ENCODE measurements around the gene FGD5. TPM values are rescaled to one million over a fixed set of nuclear protein-coding genes. Genes with fewer than 3 reads are reported as not detected.

The FGD5 gene
- total and polyA plus RNA-seq, 9 of the 15 experiments (the other 6 are each of a cell fraction or from before 2014, with no cell fraction given) = 0.18 TPM; not detected in 8

DNA sequence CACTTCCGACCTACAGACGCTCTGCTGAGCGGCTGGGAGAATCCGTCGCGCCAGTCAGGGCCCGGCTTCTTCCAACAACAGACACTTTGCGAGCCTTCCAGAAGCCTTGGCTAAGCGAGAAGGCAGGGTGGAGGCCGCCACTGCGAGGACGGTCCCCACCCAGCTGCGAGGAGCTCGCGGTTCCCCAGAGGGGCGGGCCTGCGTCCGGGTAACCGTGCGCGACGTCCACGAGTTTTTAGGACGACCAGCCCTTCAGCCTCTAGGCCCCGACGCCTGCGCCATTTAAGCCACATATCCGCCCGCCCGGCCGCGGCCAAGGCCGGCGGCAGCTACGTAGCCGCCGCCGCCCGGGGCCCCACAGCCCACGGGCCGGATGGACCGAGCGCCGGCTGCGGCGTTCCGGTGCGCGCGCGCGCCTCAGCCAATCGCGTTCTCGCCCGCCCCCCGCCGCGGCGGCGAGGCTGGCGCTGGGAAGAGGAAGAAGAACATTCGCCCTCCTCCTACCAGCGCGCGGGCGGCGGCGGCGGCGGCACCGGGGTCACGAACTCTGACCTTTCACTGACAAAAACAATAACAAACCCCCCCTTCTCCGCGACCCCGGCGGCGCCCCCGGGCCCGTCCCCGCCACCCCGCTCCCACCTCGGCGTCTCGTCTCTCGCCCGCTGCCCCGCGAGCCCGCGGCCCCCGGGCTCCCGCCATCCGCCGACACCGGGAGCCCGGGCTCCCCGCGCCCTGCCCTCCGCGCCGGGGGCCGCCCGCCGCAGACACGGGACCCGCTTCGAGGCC, 128.5 kb downstream of the FGD5 start, which contains the start of gene NR2C2 (continued):
- 0 out of 4 replicates have a peak, but pooled peaks of 1 of the 2 experiments have one; percentile 22 for TF ChIP-seq RCOR1 (IDR thresholded peaks at IDR 0.05; ENCODE audit: borderline replicate concordance in 1 of 2, low read depth in 2 of 2, low read length in 2 of 2)
- no peak for TF ChIP-seq CBFA2T3 (IDR thresholded peaks at IDR 0.05)
- no peak for TF ChIP-seq RBM15 (IDR thresholded peaks at IDR 0.05; ENCODE audit: insufficient read depth, low read length)
- no peak for TF ChIP-seq SETDB1 (IDR thresholded peaks at IDR 0.05; ENCODE audit: low read length)
- TF ChIP-seq ZNF780A (CRISPR knock-in tag; IDR thresholded peaks at IDR 0.05) = 0 out of 2 replicates have a peak, but pooled peaks have one; percentile 50
- TF ChIP-seq, protein P1, sequence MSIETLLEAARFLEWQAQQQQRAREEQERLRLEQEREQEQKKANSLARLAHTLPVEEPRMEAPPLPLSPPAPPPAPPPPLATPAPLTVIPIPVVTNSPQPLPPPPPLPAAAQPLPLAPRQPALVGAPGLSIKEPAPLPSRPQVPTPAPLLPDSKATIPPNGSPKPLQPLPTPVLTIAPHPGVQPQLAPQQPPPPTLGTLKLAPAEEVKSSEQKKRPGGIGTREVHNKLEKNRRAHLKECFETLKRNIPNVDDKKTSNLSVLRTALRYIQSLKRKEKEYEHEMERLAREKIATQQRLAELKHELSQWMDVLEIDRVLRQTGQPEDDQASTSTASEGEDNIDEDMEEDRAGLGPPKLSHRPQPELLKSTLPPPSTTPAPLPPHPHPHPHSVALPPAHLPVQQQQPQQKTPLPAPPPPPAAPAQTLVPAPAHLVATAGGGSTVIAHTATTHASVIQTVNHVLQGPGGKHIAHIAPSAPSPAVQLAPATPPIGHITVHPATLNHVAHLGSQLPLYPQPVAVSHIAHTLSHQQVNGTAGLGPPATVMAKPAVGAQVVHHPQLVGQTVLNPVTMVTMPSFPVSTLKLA (conservative IDR thresholded peaks at IDR 0.05) = peak; percentile 7 to 65; a peak in 1 of 4 replicates
- TF ChIP-seq FOXJ2 (tag; IDR thresholded peaks at IDR 0.05) = no peak
- no peak for TF ChIP-seq DACH1 (IDR thresholded peaks at IDR 0.05; ENCODE audit: partially characterized antibody)
- TF ChIP-seq RNF2 (IDR thresholded peaks at IDR 0.05) = no peak
- peak; percentile 81 for TF ChIP-seq POLR2B (IDR thresholded peaks at IDR 0.05; ENCODE audit: low read depth, partially characterized antibody)
- TF ChIP-seq ARID2 (IDR thresholded peaks at IDR 0.05) = no peak
- TF ChIP-seq MYBL2 (IDR thresholded peaks at IDR 0.05; ENCODE audit: low read depth) = no peak
- TF ChIP-seq MYBL2 (CRISPR knock-in tag; IDR thresholded peaks at IDR 0.05; ENCODE audit: borderline replicate concordance) = no peak
- peak in 2 of 3 experiments; percentile 69 to 76 for TF ChIP-seq YY1 (IDR thresholded peaks at IDR 0.05; ENCODE audit: borderline replicate concordance in 1 of 3, control insufficient read depth in 1 of 3, extremely low read depth in 1 of 3, insufficient read depth in 3 of 3, insufficient read length in 1 of 3, insufficient replicate concordance in 2 of 3, low read depth in 1 of 3, low read length in 2 of 3)
- TF ChIP-seq, protein P2, sequence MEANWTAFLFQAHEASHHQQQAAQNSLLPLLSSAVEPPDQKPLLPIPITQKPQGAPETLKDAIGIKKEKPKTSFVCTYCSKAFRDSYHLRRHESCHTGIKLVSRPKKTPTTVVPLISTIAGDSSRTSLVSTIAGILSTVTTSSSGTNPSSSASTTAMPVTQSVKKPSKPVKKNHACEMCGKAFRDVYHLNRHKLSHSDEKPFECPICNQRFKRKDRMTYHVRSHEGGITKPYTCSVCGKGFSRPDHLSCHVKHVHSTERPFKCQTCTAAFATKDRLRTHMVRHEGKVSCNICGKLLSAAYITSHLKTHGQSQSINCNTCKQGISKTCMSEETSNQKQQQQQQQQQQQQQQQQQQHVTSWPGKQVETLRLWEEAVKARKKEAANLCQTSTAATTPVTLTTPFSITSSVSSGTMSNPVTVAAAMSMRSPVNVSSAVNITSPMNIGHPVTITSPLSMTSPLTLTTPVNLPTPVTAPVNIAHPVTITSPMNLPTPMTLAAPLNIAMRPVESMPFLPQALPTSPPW (CRISPR knock-in tag; IDR thresholded peaks at IDR 0.05) = no peak
- TF ChIP-seq C11orf30 (IDR thresholded peaks at IDR 0.05; ENCODE audit: low read depth) = no peak
- TF ChIP-seq SMARCC2 (IDR thresholded peaks at IDR 0.05; ENCODE audit: low read depth) = 0 out of 2 replicates have a peak, but pooled peaks have one; percentile 26
- peak; percentile 87 for TF ChIP-seq POLR2A (conservative IDR thresholded peaks at IDR 0.05)
- no peak for TF ChIP-seq MIER1 (IDR thresholded peaks at IDR 0.05; ENCODE audit: low read depth)
- TF ChIP-seq RBM14 (IDR thresholded peaks at IDR 0.05; ENCODE audit: borderline replicate concordance, insufficient read depth, low read depth, low read length) = no peak
- TF ChIP-seq, protein P3, sequence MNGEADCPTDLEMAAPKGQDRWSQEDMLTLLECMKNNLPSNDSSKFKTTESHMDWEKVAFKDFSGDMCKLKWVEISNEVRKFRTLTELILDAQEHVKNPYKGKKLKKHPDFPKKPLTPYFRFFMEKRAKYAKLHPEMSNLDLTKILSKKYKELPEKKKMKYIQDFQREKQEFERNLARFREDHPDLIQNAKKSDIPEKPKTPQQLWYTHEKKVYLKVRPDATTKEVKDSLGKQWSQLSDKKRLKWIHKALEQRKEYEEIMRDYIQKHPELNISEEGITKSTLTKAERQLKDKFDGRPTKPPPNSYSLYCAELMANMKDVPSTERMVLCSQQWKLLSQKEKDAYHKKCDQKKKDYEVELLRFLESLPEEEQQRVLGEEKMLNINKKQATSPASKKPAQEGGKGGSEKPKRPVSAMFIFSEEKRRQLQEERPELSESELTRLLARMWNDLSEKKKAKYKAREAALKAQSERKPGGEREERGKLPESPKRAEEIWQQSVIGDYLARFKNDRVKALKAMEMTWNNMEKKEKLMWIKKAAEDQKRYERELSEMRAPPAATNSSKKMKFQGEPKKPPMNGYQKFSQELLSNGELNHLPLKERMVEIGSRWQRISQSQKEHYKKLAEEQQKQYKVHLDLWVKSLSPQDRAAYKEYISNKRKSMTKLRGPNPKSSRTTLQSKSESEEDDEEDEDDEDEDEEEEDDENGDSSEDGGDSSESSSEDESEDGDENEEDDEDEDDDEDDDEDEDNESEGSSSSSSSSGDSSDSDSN (IDR thresholded peaks at IDR 0.05; ENCODE audit: borderline replicate concordance in 1 of 2, low read depth in 2 of 2, low read length in 2 of 2) = peak; percentile 48 to 87; a peak in 3 of 4 replicates
- TF ChIP-seq GABPB1 (CRISPR knock-in tag; IDR thresholded peaks at IDR 0.05) = 0 out of 2 replicates have a peak, but pooled peaks have one; percentile 16
- TF ChIP-seq KDM4B (IDR thresholded peaks at IDR 0.05; ENCODE audit: borderline replicate concordance in 2 of 2, low read depth in 1 of 2) = peak in 1 of 2 experiments; percentile 39; a peak in 1 of 4 replicates

Data from K562 (cell line).